GM18499 (cell line): ENCODE measurements around the gene KIFC3.
"Not testable (repeated sequence)": the region's sequence is repeated elsewhere in the genome, so short reads cannot be mapped to it uniquely, and the experiment has no call there.

Source experiments
- ATAC-seq: cut with Tn5 transposase; IDR thresholded peaks from one replicate; pipeline ENCODE4 v1.9.1; 2021; ENCODE audit warnings: moderate number of reproducible peaks; ENCODE audit not compliant: insufficient read depth, unreplicated experiment

The KIFC3 gene

GRCh38 chr16:57826052-57826451 is 23.8 kb upstream of the KIFC3 start:
- ATAC-seq, result no peak

- ATAC-seq, result no peak
These were observed 23.2 kb upstream of the KIFC3 start for GRCh38 chr16:57825298-57826044.

- ATAC-seq, result no peak
These were observed 22.6 kb upstream of the KIFC3 start for GRCh38 chr16:57824888-57825287.

DNA sequence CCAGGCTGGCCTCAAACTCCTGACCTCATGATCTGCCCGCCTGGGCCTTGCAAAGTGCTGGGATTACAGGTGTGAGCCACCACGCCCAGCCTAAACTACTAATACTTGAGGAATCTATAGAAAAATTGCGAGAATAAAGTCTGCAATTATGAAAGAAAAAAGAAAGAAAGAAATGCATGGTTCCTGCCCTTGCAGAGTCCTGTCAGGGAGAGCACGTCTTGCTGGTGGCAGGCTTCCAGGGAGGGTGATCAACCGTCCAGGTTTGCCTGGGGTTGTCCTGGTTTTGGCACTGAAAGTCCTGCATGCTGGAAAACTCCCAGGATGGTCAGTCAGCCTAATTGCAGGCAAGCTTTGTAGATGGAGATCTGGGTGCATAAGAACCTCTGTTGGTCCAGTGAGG is 21.5 kb upstream of the KIFC3 start:
- ATAC-seq, result no peak

DNA sequence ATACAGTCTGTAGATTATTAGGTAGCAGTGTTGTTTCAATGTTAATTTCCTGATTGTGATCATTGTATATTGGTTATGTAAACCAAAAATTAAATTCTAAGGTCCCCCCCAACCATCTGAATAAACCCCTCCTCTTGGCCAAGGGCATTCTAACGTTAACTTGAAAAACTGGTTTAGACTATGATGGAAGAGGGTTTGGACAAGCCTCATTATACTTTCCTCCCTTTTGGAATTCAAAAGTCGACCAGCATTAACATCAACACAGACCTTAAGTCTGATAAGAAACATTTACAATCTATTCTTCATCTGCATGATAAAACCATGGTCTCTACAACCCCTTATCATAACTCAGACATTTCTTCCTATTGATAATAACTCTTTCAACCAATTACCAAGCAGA is 20.6 kb upstream of the KIFC3 start:
- no peak for ATAC-seq

DNA sequence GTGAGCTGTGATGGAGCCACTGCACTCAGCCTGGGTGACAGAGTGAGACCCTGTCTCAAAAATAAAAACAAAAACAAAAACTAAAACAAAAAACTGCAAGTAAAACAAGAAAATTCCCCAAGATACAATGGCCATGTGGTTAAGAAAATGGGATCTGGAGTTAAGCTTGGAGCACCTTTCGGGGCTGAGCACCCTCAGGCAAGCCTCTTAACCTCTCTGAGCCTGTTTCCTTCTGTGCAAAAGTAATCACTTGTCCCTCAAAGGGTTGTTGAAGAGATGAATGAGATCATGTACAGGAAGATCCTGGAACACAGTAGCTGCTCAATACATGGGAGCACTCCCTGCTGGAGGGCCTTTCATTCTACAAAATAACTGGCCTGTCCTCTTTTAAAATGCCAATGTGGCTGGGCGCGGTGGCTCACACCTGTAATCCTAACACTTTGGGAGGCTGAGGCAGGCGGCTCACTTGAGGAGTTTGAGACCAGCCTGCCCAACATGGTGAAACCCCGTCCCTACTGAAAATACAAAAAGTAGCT is 19.8 kb upstream of the KIFC3 start:
- no peak for ATAC-seq

DNA sequence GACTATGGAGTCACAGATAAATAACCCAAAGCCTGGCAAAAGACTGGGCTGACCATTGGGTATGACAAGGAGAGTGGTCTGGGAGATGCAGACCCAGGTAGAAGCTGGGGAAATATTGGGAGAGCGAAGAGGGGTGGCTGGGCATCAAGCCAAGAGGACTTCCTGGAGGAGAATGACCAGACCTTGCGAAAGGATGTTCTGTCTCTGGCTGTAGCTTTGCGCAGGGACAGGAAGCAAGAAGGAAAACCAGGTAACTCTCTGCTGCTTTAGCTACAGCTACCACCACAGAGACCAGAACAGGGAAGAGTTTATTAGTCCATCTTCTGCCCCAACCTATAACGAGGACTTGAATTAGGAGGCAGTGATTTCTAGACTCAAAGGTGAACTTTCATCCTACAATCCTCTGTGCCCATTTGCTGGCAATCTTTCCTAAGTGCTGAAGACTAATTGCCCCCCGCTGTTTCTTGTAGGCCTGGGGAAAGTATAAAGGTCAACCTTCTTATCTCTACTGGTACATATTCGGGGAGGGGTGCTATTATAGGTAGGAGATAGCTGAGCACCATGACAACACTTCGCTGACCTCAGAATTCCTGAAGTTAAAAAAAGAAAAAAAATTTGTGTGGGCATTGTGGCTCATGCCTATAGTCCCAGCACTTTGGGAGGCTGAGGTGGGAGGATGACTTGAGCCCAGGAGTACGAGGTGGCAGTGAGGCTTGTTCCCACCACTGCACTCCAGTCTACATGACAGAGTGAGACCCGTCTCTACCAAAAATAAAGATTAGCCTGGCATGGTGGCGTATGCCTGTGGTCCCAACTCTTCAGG is 19.1 kb upstream of the KIFC3 start:
- no peak for ATAC-seq

DNA sequence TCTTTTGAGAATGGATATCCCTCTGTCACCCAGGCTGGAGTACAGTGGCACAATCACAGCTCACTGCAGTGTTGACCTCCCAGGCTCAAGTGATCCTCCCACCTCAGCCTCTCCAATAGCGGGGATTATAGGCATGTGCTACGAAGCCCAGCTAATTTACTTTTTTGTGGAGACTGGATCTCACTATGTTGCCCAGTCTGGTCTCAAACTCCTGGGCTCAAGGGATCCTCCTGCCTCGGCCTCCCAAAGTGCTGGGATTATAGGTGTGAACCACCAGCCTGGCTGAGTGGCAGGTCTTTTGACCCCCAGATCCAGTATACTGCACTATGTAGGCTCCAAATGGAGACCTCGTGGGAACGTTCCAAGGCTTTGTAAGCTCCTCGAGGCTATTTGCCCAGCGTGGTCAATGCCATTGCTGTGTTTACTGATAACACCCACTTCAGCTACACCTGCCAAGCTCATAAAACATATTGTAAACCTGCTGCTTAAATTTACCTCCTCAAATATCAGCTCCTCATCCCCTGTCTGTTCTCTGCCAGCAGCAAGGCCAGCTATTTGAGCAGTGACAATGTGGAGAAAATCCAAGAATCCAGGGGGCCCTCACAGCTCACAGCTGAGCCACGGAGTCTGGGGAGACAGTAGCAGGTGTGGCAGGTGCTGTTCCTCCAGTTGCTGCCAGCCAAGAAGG is 16.2 kb upstream of the KIFC3 start:
- no peak for ATAC-seq

GRCh38 chr16:57817680-57818079 is 15.4 kb upstream of the KIFC3 start:
- ATAC-seq, result no peak

GRCh38 chr16:57815987-57816745 is 13.9 kb upstream of the KIFC3 start:
- no peak for ATAC-seq

- no peak for ATAC-seq
These were observed 12.6 kb upstream of the KIFC3 start for GRCh38 chr16:57814896-57815295.

DNA sequence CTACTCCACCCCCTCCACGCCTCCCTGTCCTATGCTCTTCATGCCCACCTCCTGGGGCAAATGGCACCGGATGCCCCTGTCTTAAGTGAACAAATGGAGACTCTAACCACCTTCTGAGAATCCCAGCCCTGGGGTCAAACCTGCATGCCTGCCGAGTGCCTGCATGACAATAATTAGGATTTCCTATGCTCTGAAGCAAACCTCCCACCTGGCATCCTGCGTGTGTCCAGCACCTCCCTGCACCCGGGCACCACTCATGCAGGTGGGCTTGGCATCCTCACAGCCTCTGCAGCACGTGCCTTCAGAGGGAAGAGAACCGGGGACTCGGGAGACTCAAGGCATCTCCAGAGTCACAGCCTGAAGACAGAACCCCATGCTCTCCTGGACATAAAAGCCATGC is 11.2 kb upstream of the KIFC3 start:
- ATAC-seq, result no peak

GRCh38 chr16:57811340-57811739 is 9.0 kb upstream of the KIFC3 start:
- ATAC-seq, result not testable (repeated sequence)

DNA sequence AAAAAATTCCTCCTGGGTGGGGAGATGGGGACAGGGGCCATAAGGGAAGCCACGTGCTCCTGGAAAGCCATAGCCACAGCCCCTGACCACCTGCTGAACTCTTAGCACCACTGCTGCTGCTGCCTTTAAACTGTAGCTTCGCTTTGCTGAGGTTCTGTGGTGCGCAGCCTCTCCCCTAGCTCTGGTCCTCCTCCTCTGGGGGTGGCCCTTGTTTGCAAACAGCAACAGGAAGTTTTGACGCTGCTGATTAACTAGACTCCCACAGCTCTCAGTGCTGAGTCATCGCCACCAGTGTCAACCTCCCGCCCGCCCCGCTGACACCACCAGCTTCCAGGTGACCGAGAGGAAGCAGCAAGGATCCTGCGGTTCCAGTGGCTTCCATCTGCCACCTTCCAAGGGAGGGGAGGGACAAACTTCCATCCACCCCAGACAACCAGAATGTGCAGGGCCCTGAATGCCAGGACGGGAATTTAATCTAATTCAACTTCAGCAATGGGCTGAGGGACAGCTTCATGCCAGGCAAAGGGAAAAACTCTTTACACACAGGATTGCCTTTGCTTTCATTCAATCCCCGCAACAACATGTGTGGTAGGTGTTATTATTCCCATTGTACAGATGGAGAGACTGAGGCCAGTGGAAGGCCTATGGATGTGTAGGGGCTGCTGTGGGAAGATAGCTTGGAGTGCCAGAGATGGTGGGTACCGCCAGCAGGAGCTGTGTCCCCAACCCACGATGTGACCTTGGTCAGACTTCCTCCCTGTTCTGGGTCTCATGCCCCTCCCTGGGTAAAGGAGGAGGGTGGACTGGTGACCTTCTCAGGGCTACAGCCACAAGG is 8.1 kb upstream of the KIFC3 start:
- peak; percentile 97 for ATAC-seq

- no peak for ATAC-seq
These were observed 7.2 kb upstream of the KIFC3 start for GRCh38 chr16:57809276-57810196.

DNA sequence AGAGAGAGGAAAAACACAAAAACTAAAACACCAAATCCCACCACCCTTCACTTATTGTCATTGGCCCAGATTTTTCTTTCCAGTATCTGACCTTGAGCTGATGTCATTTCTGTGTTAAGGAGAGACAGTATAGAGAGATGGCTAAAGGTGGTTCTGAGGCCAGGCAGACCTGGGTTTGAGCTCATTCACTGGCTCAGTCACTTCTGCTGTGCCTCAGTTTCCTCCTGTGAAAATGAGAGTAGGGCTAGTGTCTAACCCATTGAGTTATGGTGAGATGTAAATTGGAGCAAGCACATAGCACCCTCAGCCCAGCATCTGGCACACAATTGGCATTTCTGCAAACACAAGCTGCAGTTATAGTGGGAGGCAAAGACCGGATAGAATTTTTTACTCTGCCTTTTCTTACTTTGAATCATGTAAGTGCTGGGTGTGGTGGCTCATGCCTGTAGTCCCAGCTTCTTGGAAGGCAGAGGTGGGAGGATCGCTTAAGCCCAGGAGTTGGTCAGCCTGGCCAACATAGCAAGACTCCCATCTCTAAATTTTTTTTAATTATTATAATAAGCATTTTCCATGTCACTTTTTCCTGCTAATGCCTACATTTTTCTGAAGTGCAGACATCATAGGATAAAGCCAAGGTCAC is 6.4 kb upstream of the KIFC3 start:
- no peak for ATAC-seq

DNA sequence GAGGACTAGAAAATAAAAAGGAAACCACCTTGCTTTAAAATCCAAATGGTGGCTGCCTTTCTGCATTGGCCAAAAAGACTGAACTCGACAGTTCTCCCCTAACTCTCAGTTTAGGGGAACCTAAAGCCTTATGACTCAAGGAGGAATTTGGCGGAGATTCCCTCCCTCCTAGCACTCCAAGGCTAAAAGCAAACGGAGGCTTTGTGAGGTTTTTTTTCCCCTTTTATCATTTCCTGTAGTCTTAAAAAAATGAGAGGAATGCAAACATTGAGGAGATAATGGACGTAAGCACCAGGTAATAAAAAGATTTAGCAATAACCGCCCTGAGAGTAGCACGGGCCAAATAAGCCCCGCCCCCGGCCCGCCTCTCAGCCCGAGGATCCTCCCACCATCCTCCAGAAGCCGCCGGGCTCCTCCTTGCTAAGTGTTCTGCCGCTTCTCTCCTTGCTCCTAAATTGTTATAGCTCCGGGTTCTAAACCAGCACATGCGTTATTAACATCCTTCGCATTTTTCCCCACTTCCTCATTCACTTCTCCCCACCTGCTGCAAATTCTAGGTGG is 5.8 kb upstream of the KIFC3 start:
- ATAC-seq, result no peak
